ENCODE results near the gene ARAP3. TPM values are rescaled to one million over a fixed set of nuclear protein-coding genes. Genes with fewer than 3 reads are reported as not detected.

ARAP3 gene
- total RNA-seq, 1 donor from 2014 or later: 39.2 TPM

GRCh38 chr5:141716468-141716867, 34.4 kb upstream of the ARAP3 start:
- no peaks in the 10 kb centered on the region for H3K27me3 Mint-ChIP-seq (ENCODE audit: low read depth)
- H3K9me3 Mint-ChIP-seq: no peaks in the 10 kb centered on the region
- no peak overlapping the region for H3K4me3 Mint-ChIP-seq
- peaks cover 12% of the 10 kb centered on the region for H3K4me1 Mint-ChIP-seq
- TF ChIP-seq CTCF (conservative IDR thresholded peaks at IDR 0.05): no peak
- DNase-seq (ENCODE audit: low read depth, low spot score): no peak
- no peaks in the 10 kb centered on the region for H3K36me3 Mint-ChIP-seq (ENCODE audit: low read depth)
- no peak overlapping the region for H3K27ac Mint-ChIP-seq (ENCODE audit: unreplicated experiment)

- Mint-ChIP-seq H3K27me3 (ENCODE audit: low read depth) (no peaks in the 10 kb centered on the region), H3K9me3 (no peaks in the 10 kb centered on the region), H3K4me1 (peaks cover 12% of the 10 kb centered on the region), H3K4me3 (no peak overlapping the region), H3K36me3 (ENCODE audit: low read depth) (no peaks in the 10 kb centered on the region), H3K27ac (ENCODE audit: unreplicated experiment) (no peak overlapping the region)
- no peak for DNase-seq (ENCODE audit: low read depth, low spot score)
- TF ChIP-seq CTCF (conservative IDR thresholded peaks at IDR 0.05): no peak
These were observed 34.0 kb upstream of the ARAP3 start for GRCh38 chr5:141716009-141716408.

- Mint-ChIP-seq H3K36me3 (ENCODE audit: low read depth) (no peaks in the 10 kb centered on the region), H3K27ac (ENCODE audit: unreplicated experiment) (no peak overlapping the region), H3K4me1 (peaks cover 12% of the 10 kb centered on the region), H3K9me3 (no peaks in the 10 kb centered on the region), H3K4me3 (no peak overlapping the region), H3K27me3 (ENCODE audit: low read depth) (no peaks in the 10 kb centered on the region)
- no peak for TF ChIP-seq CTCF (conservative IDR thresholded peaks at IDR 0.05)
- no peak for DNase-seq (ENCODE audit: low read depth, low spot score)
These were observed 33.4 kb upstream of the ARAP3 start for GRCh38 chr5:141715346-141715905.

- Mint-ChIP-seq H3K4me1 (peaks cover 13% of the 10 kb centered on the region), H3K27me3 (ENCODE audit: low read depth) (no peaks in the 10 kb centered on the region), H3K27ac (ENCODE audit: unreplicated experiment) (no peak overlapping the region), H3K36me3 (ENCODE audit: low read depth) (no peaks in the 10 kb centered on the region), H3K4me3 (no peak overlapping the region), H3K9me3 (no peaks in the 10 kb centered on the region)
- no peak for DNase-seq (ENCODE audit: low read depth, low spot score)
- no peak for TF ChIP-seq CTCF (conservative IDR thresholded peaks at IDR 0.05)
These were observed 32.7 kb upstream of the ARAP3 start for GRCh38 chr5:141714542-141715310.

GRCh38 chr5:141713616-141714309, 31.7 kb upstream of the ARAP3 start:
- DNase-seq (ENCODE audit: low read depth, low spot score): no peak
- H3K36me3 Mint-ChIP-seq (ENCODE audit: low read depth): no peaks in the 10 kb centered on the region
- H3K27ac Mint-ChIP-seq (ENCODE audit: unreplicated experiment): no peak overlapping the region
- H3K4me3 Mint-ChIP-seq: no peak overlapping the region
- H3K9me3 Mint-ChIP-seq: no peaks in the 10 kb centered on the region
- H3K4me1 Mint-ChIP-seq: peaks cover 12% of the 10 kb centered on the region
- TF ChIP-seq CTCF (conservative IDR thresholded peaks at IDR 0.05): no peak
- H3K27me3 Mint-ChIP-seq (ENCODE audit: low read depth): no peaks in the 10 kb centered on the region
